AG10803 (cell line): ENCODE results near the gene RGS17.
"Not testable (repeated sequence)": the region's sequence is repeated elsewhere in the genome, so short reads cannot be mapped to it uniquely, and the experiment has no call there.

Source experiments
- DNase-seq: peaks from one replicate; pipeline ENCODE4 v3.0.0; 2010; ENCODE audit warnings: low read depth
- H3K4me3 ChIP-seq: 2 replicates; pipeline ENCODE4 v1.5.1; 2011; ENCODE audit warnings: mild to moderate bottlenecking, low read length, control low read depth
- TF ChIP-seq, protein P1 (sequence below): conservative IDR thresholded peaks from 2 replicates; pipeline ENCODE4 v1.5.1; 2011; ENCODE audit warnings: mild to moderate bottlenecking, low read length, control low read depth, inconsistent platforms

RGS17 gene

DNA sequence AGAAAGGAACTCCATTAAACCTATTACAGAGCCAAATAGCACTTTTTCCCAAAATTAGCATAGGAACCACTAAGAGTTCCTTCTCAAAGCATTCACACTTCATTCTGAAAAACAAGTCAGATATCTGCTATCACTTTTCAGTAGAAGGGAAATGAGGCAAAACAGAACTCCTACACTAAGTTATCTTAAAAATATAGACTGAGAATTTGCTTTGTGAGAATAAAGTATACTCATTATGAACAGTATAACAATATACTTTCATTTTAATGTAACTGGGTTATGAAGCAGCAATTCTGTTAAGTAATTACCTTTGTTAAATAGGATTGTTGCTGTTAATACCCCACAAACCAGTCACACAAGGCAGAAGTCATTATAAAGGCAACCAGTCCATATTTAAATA is 137.2 kb downstream of the RGS17 start:
- TF ChIP-seq, protein P1, sequence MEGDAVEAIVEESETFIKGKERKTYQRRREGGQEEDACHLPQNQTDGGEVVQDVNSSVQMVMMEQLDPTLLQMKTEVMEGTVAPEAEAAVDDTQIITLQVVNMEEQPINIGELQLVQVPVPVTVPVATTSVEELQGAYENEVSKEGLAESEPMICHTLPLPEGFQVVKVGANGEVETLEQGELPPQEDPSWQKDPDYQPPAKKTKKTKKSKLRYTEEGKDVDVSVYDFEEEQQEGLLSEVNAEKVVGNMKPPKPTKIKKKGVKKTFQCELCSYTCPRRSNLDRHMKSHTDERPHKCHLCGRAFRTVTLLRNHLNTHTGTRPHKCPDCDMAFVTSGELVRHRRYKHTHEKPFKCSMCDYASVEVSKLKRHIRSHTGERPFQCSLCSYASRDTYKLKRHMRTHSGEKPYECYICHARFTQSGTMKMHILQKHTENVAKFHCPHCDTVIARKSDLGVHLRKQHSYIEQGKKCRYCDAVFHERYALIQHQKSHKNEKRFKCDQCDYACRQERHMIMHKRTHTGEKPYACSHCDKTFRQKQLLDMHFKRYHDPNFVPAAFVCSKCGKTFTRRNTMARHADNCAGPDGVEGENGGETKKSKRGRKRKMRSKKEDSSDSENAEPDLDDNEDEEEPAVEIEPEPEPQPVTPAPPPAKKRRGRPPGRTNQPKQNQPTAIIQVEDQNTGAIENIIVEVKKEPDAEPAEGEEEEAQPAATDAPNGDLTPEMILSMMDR, result no peak
- no peak overlapping the region for H3K4me3 ChIP-seq
- no peak for DNase-seq

- H3K4me3 ChIP-seq, result no peak overlapping the region
- no peak for DNase-seq
- TF ChIP-seq, protein P1, result no peak; the same call in 1 of the 2 replicates
Observed at GRCh38 chr6:152993431-152993830, 137.7 kb downstream of the RGS17 start.

DNA sequence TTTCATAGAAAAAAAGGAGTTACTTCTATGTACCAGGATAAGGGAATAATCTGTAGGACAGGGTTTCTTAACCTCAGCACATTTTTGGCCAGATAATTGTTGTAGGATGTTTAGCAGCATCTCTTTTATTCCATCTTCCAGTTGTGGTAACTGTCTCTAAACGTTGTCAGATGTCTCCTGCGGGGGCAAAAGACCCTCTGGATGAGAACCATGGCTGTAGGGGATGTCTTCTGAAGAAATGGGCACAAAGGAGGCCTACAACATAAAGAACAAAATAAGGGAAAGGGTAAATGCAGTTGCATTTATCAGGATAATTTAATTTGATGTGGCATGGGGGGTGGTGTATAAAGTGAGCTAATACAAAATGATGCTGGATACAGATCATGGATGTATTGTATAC is 144.1 kb downstream of the RGS17 start:
- DNase-seq, result no peak

GRCh38 chr6:152985300-152985699 is 145.8 kb downstream of the RGS17 start:
- not testable (repeated sequence) for H3K4me3 ChIP-seq, DNase-seq

More for the DNA sequence above, 144.1 kb downstream of the RGS17 start:
- TF ChIP-seq, protein P1, result no peak
- no peak overlapping the region for H3K4me3 ChIP-seq

DNA sequence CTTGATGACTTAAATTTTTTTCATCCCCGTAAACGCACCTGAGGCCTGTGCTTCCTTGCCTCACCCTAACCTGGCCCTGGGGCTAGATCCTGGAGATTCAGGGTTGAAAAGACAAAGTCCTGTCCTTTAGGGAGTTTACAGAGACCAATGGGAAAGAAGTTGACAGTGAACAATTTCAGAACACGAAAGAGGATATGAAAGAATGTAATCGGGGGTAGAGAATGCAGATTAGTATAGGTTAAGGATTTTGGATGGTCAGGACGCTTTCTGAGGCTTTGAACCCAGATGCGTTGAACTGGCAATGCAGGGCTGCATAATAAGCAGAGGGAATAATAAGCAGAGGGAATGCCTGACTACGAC is 146.6 kb downstream of the RGS17 start:
- TF ChIP-seq, protein P1, result no peak
- DNase-seq, result no peak

GRCh38 chr6:152983637-152984512 is 147.2 kb downstream of the RGS17 start:
- H3K4me3 ChIP-seq, result peak overlapping the region; percentile 91
- DNase-seq, result peak; percentile 76
- TF ChIP-seq, protein P1, result no peak

More for the DNA sequence above, 146.6 kb downstream of the RGS17 start:
- peak overlapping the region; percentile 91 for H3K4me3 ChIP-seq

GRCh38 chr6:152982904-152983636 is 148.0 kb downstream of the RGS17 start, which contains the start of gene FBXO5:
Gene FBXO5, minus strand, starts transcription at chr6:152983041. Its CDS starts 82 bp downstream, at chr6:152982959.
- TF ChIP-seq, protein P1, result no peak
- H3K4me3 ChIP-seq, result peak within 1 kb of the TSS; percentile 91
- DNase-seq, result peak; percentile 98
